Vagina (tissue), 2 donors: Measurements from ENCODE around the gene BRMS1.

ENCODE experiments used
- CTCF ChIP-seq, 3 experiments: fragments of 450-650 bp in 2 of 3; fragments of 200-600 bp in 1 of 3; sonication (generic) in 1 of 3; IDR thresholded peaks; one replicate each; pipeline ENCODE4 v1.5.1; 2017 to 2019; ENCODE audit warnings: antibody characterized with exemption in 3 of 3, mild to moderate bottlenecking in 2 of 3, moderate library complexity in 2 of 3
- POLR2A ChIP-seq, 2 donors: fragments of 450-650 bp; IDR thresholded peaks; one replicate each; pipeline ENCODE4 v1.6.1; 2017; ENCODE audit warnings: antibody characterized with exemption in 2 of 2, mild to moderate bottlenecking in 2 of 2, moderate library complexity in 2 of 2
- POLR2AphosphoS5 ChIP-seq, 2 donors: sonication (generic); formaldehyde crosslinking; IDR thresholded peaks; one replicate each; pipeline ENCODE4 v1.9.0; 2017; ENCODE audit warnings: antibody characterized with exemption in 2 of 2, mild to moderate bottlenecking in 2 of 2, low read depth in 1 of 2; ENCODE audit not compliant: insufficient read depth in 1 of 2

- TF ChIP-seq POLR2A (IDR thresholded peaks at IDR 0.05): no peak
- no peak for TF ChIP-seq CTCF (IDR thresholded peaks at IDR 0.05)
- no peak for TF ChIP-seq POLR2AphosphoS5 (IDR thresholded peaks at IDR 0.05; ENCODE audit: insufficient read depth in 1 of 2, low read depth in 1 of 2)
Measured at GRCh38 chr11:66339686-66340483, 5.0 kb downstream of the BRMS1 start.
